ENCODE data around the gene CDH23.

The CDH23 gene

DNA sequence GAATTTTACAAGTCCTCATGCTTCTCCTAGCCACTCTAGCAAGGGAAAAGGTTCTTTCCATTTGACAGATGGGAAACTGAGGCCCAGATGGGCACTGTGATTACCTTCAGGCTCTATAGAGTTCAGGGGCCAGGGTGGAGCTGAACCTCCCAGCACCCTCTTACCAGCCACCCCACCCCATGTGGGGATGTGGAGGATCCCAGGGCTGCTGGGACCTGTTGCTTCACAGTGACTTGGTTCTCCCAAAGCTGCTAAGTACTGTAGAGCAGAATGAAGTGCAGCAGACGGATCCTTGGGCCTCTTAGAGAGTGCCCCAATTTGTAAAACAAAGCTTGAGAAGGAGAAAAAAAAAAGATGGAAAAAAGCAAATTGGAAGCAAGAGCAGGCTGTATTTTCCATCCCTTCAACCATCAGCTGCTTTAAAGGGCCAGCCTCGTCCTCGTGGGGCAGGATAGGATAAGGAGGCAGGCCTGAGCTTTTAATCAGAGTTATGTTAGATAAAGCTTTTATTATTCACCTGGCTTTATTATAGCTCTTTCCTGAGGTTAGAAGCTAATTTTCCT, 147.0 kb downstream of the CDH23 start:
- DNase-seq: no peak

DNA sequence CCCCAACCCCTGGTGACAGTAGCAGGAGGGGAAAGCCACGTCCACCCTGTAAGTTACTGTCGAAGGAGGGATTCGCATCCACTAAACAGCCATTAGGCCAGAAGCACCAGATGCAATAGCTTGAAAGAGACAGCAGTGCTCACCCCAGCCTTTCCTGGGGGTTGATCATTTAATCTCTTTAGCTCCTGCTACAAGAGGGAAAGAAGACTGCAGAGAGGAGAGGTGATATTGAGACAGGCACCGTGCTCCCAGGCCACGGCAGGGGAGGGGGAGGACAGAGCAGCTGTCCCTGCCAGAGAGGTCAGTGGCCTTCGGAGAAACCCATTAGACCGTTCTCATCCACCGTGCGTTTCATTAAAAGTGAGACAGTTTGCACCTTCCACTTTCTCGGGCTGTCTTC, 148.3 kb downstream of the CDH23 start:
- DNase-seq: no peak

DNA sequence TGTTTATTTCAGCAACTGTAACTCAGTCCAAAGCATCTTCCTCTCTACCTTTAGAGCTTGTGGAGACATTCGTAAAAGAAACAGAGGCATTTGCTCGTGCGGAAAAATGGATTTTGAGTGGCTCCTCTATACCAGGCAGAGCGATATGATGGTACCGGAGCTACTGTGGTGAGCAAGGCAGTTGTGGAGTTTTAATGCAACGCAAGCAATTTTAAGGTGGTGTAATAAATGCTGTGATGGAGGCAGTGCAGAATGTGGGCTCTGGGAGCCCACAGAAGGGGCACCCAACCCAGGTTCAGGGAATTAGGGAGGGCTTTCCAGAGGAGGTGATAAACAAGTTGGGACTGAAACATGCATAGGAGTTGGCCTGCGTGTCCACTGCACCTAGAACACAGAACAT, 149.5 kb downstream of the CDH23 start:
- DNase-seq: no peak

DNA sequence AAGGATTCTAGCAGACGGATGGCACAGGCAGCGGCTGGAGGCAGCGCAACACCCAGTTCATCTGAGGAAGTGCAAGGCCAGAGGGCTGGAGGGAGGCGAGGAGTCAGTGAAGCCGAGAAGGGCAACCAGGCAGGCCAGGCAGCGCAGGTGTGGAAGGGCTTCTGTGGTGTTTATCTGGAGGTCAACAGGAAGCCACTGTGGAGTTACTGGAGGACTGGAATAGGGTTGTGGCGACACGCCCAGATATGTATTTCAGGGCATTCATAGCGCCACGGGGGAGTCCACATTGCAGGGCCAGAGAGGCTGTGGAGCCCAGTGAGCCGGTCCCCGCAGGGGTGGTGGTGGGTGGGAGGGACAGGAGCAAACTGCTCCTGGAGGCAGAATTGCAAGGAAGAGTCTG, 150.6 kb downstream of the CDH23 start:
- no peak for DNase-seq

DNA sequence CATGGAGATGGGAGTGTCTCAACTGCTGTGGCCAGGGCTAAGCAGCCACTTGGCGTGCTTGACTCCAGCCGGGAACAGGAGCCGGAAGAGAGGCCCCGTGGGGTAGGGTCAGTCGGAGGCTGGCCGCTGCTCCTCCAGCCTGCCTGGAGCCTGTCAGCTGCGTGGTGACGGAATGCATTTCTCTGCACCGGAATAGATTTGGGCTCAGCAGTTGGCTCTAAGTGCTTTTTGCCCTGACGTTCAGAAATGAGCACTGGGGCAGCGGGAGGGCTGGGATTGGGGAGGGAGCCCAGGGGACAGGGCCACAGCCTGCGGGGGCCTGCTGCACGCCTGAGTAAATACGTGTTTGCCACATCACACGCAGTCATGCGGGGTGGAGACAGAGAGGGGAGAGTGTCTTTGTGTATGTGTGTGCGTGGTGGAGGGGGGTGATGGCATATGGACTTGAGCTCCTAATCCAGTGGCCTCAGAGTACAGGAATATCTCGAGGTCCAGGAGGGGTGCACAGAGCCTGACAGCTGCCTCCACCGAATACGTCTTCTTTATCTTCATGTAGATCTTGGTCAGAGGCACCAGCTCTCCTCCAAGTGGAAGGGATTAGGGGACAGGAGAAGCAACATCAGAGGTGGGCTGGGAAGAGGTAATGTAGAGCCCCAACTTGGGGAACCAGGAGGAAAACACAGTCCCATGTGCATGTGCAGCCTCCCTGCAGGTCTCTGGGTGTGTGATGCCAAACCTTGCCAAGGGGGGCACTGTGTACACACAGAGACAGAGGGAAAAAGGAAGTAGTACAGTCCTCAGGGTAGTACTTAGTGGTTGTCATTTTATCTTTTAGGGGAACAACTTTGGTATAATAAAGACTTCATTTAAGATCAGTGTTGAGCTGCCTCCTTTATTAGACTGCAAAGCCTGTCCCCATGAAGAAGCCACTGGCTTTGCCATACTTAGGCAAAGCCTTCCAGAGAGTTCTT, 151.4 kb downstream of the CDH23 start:
- no peak for DNase-seq

DNA sequence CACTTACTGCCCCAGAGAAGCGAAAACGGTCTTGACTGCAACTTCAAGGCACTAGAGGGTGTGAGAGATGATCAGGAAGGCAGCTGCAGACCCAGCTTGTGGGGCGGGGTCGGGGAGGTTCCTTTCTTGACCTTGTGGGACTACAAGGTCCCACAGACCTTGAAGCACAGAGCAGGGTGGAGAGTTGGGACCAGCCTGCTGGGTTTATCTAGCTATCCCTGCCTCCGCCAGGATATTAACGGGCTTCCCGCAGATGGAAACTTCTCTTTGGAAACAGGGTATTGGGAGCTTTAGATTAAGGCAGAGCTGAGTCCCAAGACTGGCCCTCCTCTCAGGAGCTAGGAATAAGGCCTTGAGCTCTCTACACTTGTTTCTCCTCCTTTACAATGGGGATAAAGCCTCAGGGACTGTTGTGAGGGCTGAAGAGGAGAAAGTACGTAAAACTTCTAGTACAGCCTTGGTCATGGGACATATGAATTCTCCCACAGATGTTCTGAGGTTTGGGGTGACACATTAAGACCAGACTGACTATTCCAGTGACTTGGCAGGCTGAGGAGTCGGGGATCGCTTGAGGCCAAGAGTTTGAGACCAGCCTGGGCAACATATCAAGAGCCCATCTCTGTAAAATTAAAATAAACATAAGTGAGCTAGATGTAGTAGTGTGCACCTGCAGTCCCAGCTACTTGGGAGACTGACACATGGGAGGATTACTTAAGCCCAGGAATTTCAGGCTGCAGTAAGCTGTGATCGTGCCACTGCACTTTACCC, 153.2 kb downstream of the CDH23 start:
- no peak for DNase-seq

DNA sequence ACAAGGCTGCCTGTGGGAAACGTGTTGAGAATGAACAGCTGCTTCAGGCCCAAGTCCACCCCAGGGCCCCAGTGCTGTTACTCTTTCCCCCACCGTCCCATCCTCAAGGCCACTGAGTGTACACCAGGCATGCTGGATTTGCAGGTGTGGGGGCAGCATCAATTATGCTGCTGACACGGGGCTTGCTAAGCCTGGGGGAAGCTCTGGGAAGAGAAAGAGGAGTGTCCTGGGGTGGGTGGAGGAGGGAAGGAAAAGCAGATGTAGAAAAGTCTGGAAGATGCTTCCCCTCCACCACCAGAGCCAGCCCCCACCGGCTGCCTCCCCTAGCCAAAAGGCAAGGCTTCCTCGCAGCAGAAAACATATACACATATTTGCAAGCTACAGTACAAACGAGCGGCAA, 153.9 kb downstream of the CDH23 start:
- no peak for DNase-seq

DNA sequence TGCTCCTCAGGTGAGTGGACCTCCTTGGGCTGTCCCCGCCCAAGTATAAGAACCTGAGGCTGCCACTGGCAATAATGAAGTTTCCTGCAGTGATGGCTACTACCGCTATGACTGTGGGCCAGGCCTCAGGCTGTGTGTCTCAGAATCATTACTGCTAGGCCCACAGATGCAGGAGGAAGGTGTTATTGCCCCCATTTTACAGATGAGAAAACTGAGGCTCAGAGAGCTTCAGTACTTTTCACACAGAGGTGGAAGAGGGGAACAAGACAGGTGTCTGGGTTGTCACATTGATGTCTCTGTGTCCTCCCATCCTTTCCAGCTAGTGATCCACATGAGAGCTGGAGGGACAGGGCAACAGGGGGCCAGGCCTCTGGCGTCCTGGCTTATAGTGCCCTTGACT, 155.2 kb downstream of the CDH23 start:
- DNase-seq: no peak

DNA sequence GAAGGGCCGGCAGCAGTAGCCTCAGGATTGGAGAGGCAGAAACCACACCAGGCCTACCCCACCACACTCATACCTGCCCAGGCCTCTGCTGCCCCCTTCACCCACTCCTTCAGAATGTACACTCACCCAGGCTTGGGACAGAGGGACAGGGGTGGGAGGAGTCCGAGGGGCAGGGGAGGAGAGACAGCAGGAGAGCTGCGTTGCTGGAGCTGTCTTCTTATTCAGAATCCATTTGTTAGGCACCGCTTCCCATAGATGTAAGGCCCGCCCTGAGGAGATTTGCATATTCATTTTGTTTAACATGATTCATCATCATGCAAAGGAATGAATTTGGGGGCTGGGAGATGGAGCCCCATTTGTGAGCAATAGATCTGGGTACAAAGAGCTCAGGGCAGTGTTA, 156.7 kb downstream of the CDH23 start:
- DNase-seq: no peak

DNA sequence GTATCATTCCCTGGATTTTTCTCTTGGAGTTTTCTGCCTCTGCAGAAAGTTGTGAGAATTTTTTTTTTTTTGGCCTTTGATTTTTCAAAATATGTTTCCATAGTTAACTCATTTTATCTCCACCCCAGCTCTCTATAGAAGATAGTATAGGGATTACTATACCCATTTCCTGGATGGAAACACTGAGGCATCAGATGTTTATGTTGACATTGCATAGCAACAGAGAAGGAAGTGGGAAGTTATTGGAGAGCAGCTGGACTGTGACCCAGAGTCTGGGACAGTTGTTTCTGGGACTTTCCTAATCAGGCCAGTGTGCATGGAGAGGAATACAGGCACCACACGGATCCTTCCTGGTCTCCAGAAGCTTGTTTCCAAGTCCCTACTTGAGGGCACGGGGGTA, 158.0 kb downstream of the CDH23 start:
- DNase-seq: no peak

DNA sequence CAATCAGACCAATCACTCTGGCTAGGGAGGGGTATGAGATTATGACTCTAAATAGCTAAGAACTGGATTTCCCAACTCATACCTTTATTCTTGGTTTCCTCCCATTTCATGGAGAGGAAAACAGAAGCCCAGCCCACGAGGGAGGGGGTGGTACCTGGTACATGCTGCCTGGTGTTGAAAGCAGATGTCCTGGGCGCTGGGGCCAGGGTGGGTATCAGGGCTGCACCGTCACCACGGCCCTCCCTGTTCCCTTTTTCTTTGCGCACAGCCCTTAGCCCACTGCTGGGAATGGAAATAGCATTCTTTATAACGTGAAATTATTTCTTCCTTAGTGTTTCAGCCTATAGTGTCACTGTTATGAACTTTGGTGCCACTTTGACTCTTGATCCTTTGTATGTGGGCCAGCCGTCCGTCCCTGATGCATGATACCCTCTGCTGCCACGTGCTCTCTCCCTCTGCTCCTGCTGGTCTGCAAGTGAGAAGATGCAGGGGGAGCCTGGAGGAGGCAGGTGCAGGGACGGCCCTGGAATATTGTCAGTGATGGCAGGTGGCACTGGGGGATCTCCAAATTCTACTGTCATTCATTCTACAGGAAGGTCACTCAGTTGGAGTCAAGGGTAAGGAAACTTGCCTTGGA, 158.5 kb downstream of the CDH23 start:
- no peak for DNase-seq

DNA sequence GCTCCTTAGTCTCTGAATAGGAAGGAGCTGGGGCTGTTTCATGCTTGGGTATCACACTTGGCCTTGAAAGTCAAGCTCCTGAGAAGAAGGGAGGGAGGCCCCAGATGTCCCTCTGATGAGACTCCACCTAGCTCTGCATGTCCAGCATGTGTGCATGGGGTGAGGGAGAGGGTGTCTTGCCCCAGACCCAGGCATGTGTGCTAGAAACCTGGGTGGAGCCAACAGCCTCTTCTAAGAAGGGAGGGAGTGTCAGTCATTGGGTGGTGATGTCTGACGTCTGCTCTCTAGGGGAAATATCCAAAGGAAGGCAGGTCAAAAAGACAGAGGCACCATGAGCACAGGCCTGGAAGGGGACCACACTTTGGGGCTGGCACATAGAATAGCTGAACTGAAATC, 159.0 kb downstream of the CDH23 start:
- no peak for DNase-seq

DNA sequence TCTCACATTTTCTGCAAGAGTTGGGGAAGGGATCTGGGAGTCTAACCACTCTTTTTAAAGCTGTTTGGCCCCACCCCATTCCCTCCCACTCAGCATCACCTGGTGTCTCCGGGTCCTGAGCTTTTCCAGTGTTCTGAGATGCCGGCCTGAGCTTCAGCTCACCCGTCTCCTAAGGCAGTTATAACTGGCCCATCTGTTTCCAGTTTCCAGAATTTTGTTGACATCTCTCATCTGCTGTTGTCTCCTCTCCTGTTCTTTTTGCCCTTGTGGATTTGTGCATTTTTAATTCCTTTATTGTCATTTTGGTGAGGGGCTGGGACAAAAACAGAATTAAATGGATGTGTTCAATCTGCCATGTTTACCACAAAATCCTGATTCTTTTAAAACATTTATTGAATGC, 162.3 kb downstream of the CDH23 start:
- no peak for DNase-seq

DNA sequence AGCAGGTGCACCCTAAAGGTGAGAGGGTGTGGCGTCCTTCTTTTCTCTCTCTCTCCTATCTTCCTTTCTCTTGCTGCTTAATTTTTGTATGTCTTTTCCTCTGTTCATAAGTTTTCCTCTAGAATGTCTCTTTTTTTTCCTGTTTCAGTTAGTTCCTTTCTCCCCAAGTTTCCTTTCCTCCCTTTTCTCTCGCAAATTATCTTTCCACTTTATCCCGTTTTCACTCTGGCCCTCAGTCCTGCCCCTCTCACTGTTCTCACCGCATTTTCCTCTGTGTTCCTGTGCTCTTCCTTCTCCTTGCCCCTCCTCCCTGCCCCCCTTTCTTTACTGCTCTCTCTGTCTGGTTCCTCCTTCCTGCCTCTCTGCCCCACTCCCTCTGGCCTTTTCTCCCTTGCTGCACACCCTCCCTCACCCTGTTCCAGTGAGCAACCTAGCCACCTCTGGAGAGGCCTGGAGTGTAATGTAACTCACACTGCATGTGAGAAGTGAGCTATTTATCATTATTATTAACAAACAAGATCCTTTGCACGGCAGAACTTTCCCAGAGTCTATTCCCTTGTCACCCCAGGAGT, 164.4 kb downstream of the CDH23 start:
- DNase-seq: no peak

DNA sequence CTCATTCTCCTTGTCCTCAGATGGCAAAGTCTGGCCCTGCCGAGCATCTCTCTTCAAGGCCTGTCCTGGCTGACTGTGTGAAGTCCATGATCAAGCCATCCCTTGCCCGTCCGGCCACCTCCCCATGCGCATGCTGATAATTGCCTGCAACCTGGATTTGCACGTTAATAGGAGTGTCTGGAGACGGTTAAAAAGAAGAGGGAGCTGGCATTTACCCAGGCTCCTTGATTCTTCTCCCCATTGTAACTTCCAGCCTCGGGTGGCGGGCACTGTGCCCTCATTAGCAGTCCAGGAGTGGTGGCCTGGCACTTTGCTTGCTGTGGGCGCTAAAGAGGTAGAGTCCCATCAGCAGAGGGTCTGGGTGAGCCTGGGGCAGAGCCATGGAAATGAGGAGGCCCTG, 165.5 kb downstream of the CDH23 start:
- no peak for DNase-seq

DNA sequence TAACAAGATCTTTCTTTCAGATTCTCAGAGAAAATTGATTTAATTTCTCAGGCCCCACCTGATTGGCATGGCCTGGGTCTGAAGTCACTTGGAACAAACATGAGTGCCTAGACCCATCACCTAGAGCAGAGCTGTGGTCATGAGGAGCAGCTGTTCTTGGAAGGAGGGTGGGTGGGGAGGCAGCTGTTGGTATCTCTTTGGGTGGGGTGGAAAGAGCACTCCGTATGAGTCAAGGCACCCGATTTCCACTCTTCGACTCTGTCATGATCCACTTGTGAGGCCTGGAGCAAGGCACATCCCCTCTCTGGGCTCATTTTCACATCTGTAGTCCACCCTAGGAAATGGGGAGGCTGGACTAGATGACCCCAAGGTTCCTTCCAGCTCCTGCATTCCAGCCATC, 166.2 kb downstream of the CDH23 start:
- DNase-seq: no peak

DNA sequence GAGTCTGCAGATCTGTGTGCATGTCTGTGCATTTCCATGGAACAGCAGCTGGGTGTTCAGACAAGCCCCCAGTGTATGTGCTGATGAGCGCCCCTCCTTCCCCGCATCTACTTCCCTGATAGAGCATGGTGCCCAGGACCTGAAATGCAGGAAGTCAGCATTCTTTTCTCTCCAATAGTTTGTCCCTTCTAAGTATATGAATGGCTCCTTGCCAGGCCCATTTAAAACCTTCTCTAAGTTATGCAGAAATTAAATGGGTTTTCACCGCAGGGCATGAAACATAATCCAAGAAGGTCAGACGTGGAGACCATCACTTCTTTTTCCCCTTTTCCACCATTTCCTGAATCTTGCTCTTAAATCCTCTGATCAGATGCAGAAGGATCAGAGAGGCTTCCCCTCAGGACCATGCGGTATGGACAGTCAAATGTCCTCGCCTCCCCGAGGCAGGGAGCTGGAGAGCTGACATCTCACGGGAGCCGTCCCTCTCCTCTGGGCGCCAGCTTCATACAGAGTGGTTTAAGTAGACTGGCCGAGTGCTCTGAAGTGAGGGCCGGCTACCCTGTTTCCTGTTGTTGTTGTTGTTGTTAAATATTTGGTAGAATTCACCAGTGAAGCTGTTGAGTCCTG, 167.6 kb downstream of the CDH23 start:
- DNase-seq: no peak

DNA sequence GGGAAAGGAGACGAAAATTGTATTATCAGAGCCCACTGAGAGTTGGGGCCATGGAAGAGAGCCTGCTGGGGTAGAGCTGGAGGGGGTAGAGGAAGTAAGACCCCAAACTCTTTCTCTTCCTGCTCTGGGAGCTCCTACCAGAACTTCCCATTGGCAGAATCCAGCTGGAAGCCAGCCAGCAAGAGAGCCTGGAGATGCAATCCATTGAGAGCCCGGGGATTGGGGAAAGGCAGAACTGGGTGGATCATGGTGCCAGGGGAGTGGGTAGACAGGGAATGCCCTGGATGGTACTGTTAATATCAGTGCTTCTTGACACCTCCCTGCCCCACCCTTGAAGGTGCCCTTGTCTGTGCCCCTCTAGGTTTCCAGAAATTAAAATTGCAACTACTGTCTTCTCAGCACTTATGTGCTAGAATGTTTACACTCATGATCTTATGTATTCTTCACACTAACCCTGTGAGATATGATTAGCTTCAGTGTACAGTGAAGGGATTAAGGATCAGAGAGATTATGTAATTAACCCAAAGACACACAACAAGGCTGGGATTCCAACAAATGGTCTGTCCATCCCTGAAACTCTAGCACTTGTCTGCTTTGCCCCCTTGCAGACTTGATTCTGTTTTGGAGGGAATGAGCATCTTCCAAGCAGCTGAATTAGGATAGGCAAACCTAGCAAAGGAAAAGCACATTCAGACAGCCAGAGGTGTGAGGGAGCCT, 168.7 kb downstream of the CDH23 start:
- no peak for DNase-seq

DNA sequence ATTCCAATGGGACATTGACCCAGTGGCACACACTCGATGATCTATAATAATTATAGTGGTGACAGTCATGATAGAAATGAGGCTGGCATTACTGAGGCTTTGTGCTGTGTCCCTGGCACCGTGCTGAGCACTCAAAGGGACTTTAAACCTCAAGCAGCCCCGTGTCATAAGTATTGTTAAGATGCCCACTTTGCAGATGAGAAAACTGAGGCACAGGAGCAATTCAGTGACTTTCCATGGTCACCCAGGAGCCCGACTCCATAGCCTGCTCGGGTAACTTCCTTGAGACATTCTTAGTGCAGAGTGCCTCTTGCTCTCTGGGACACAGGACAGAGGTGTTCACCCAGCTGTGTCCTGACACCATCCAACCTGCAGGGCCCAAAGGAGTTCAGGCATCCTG, 170.3 kb downstream of the CDH23 start:
- DNase-seq: no peak

DNA sequence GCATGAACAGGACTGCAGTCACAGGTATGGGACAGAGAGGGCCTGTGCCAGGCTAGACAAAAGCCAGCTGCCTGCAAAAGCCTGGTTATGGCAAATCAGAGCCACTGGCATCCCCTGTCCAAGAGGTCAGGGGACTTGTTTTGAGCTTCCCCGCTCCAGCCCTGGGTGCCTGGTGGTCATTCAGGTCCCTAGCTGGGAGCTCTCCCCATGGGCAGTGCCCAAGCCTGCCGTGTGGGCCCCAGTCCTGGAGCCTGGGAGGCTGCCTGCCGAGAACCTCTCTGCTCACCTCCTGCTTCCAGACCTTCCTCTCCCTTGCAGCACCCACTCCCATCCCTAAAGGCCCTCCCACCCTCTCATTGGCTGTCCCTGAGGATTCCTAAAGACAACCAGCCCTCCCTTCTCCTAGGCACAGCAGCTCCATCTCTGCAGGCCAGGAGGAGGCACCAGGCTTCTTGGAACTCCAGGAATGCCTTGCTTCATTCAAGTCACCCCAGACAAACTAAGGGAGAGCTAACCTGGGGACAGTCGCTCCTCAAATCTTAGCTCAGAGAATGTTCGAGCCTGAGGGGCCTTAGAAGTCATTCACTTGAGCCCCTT, 172.3 kb downstream of the CDH23 start:
- DNase-seq: no peak

Measured in activated T-cell treated with anti-CD3 and anti-CD28 coated beads for 4 hours (primary cell).